GM13977 (cell line): ENCODE measurements around the gene RYR3.

Experiments used
- DNase-seq: peaks from one replicate; pipeline ENCODE4 v3.0.0; 2012; ENCODE audit warnings: low spot score
- in situ Hi-C: fragments of 300-500 bp; cut with MboI; formaldehyde crosslinking; loops from one replicate; pipeline ENCODE4 v1.12.0; 2022; ENCODE audit warnings: low sequenced_read_pairs, low pct_unique_long_range_greater_than_20kb, mixed read lengths, inconsistent platforms; ENCODE audit not compliant: unreplicated experiment
- TF ChIP-seq, protein P1 (sequence below): IDR thresholded peaks from 2 replicates; pipeline ENCODE4 v1.5.1; 2012; ENCODE audit warnings: mild to moderate bottlenecking, control low read depth; ENCODE audit not compliant: insufficient read depth; ENCODE audit errors: extremely low read depth, missing control alignments

RYR3 gene

GRCh38 chr15:33636958-33637357, 326.2 kb downstream of the RYR3 start:
- in situ Hi-C loops, result no loop called here
- TF ChIP-seq, protein P1, sequence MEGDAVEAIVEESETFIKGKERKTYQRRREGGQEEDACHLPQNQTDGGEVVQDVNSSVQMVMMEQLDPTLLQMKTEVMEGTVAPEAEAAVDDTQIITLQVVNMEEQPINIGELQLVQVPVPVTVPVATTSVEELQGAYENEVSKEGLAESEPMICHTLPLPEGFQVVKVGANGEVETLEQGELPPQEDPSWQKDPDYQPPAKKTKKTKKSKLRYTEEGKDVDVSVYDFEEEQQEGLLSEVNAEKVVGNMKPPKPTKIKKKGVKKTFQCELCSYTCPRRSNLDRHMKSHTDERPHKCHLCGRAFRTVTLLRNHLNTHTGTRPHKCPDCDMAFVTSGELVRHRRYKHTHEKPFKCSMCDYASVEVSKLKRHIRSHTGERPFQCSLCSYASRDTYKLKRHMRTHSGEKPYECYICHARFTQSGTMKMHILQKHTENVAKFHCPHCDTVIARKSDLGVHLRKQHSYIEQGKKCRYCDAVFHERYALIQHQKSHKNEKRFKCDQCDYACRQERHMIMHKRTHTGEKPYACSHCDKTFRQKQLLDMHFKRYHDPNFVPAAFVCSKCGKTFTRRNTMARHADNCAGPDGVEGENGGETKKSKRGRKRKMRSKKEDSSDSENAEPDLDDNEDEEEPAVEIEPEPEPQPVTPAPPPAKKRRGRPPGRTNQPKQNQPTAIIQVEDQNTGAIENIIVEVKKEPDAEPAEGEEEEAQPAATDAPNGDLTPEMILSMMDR, result no peak
- no peak for DNase-seq

GRCh38 chr15:33638453-33638852, 327.7 kb downstream of the RYR3 start:
- TF ChIP-seq, protein P1, result no peak
- DNase-seq, result no peak
- in situ Hi-C loops, result no loop called here

DNA sequence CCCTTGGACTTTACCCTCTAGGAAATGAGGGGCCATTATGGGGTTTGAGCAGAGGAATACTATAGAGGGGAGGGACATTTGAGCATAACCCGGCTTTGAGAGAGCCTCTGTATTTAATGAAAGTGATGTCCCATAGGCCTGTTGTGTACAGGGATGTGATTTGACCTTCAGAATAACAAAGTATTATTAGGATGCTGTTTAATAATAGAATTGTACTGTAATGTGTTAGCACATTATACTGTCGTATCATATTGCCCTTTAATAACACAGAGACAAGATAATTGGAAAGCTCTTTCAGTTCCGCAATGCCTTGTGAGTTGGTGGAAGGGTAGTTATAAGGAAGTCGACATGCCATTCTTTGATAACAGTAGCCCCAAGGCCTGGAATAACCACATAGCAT, 328.3 kb downstream of the RYR3 start:
- TF ChIP-seq, protein P1, result no peak
- no peak for DNase-seq
- in situ Hi-C loops, result no loop called here

GRCh38 chr15:33639456-33639855, 328.7 kb downstream of the RYR3 start:
- DNase-seq, result no peak
- TF ChIP-seq, protein P1, result no peak
- in situ Hi-C loops, result no loop called here

- TF ChIP-seq, protein P1, result no peak
- no peak for DNase-seq
- in situ Hi-C loops, result no loop called here
Observed at GRCh38 chr15:33639978-33640377, 329.2 kb downstream of the RYR3 start.

DNA sequence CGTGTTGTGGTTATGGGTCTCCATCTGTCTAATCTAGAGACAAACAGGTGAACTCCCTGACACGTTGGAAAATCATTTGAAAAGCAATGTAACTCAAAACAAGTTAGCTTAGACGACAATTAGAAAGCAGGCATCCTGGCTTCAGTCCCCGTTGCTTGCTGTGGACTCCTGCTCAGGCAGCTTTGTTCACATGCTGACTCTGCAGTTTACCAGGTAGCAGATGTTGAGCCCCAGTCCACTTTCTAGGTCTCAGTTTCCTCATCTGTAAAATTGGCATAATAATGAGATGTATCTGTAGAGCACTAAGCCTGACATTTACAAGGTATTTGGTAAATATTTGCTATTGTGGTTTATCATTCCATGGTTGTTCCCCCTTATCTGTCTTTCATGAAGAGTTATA, 330.3 kb downstream of the RYR3 start:
- DNase-seq, result no peak
- in situ Hi-C loops, result no loop called here
- TF ChIP-seq, protein P1, result no peak

DNA sequence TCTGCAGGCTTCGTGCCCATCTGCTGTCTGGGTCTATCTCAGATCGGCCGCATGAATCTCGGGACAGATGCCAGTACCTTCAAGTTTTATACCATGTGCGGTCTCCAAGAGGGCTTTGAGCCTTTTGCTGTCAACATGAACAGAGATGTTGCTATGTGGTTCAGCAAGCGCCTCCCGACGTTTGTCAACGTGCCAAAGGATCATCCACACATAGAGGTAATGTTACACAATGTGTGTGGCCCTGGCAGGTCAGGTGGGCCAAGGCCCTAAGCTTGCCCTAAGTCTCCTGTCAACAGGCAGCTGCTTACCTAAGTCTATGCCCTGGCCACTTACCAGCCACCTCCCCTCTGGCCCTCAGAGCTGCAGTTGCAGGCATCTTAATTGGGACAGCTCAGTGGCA, 333.5 kb downstream of the RYR3 start:
- DNase-seq, result no peak
- TF ChIP-seq, protein P1, result no peak
- in situ Hi-C loops, result no loop called here
